ENCODE measurements around the gene UGT1A8. TPM values are rescaled to one million over a fixed set of nuclear protein-coding genes. Genes with fewer than 3 reads are reported as not detected.

The UGT1A8 gene
- total and polyA plus RNA-seq, 2 donors (not counting 3 experiments of a cell fraction or from before 2014, with no cell fraction given), result not detected

DNA sequence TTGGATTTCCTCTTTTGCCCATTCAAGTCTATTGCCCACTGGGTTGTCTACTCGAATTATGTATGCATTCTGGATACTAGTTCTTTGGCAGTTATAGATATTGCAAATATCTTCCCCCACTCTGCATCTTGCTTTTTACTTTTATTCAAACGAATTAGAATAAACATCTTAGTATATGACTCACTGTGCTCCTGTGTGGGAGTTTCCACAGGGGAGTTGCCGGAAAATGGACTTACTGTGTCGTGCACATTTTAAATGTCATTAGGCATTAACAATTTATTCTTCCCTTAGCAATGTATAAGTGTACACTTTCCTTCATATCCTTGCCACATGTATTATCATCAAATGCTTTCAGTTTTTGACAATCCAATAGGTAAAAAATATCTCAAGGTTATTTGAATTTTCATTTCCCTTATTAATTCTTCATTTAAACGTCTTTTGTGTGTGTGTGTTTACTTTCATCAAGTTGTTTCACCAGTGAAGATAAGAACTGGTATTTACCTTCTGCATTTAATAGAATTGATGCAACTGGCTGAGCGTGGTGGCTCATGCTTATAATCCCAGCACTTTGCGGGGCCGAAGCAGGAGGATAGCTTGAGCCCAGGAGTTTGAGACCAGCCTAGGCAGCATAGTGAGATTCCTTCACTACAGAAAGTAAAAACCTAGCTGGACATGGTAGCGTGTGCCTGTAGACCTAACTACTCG is 90.7 kb downstream of the UGT1A8 start:
- ChIA-PET CTCF (interaction anchor here (1.0 kb wide), 1 partner anchor 259 kb away, joined by 3 read pairs; no protein-coding TSS in a partner anchor), POLR2A (no interaction called here)
- H4K20me1 ChIP-seq (replicated peaks; ENCODE audit: control insufficient read depth, extremely low read depth, insufficient read depth, low read length), result no peaks in the 10 kb centered on the region
- intact Hi-C loops (cut with micrococcal nuclease) (no loop called here), dilution Hi-C loops (cut with MboI; ENCODE audit: extremely low pct_ligation_motif_present, low sequenced_read_pairs) (no loop called here)
- FAIRE-seq, result no peak
- H3K79me2 ChIP-seq (ENCODE audit: control insufficient read depth, insufficient read depth, low read length), result no peaks in the 10 kb centered on the region
- DNase-seq (ENCODE audit: low read depth, low spot score), result peak; percentile 32
- no peaks in the 10 kb centered on the region for H3K9me1 ChIP-seq (replicated peaks; ENCODE audit: control insufficient read depth, extremely low read depth, insufficient read depth, low read length)
- no peak overlapping the region for H3K4me2 ChIP-seq (ENCODE audit: insufficient read depth, low read length)
- H3K27ac ChIP-seq (ENCODE audit: insufficient read depth, low read depth, low read length), result no peak overlapping the region
- H3K4me1 ChIP-seq (ENCODE audit: control insufficient read depth, extremely low read depth, insufficient read depth, low read length), result peaks cover 2% of the 10 kb centered on the region
- BruUV-seq (replicated peaks), result no TSS peak
- no peak overlapping the region for H3K4me3 ChIP-seq (replicated peaks in 1 of 3; ENCODE audit: insufficient read depth in 1 of 3, low read depth in 1 of 3, low read length in 3 of 3)
- no peaks in the 10 kb centered on the region for H3K27me3 ChIP-seq (ENCODE audit: control insufficient read depth in 2 of 2, insufficient read depth in 2 of 2, low read length in 2 of 2)
- H2AFZ ChIP-seq (ENCODE audit: low read depth, low read length), result no peak overlapping the region
- no peaks in the 10 kb centered on the region for H3K36me3 ChIP-seq (ENCODE audit: control insufficient read depth in 2 of 2, extremely low read depth in 1 of 2, insufficient read depth in 2 of 2, low read length in 2 of 2)
- no peaks in the 10 kb centered on the region for H3K9me3 ChIP-seq (replicated peaks; ENCODE audit: control insufficient read depth, insufficient read depth, low read length)
- H3K9ac ChIP-seq (replicated peaks; ENCODE audit: extremely low read depth, insufficient read depth, low read length), result no peak overlapping the region
- TF ChIP-seq EZH2 (IDR thresholded peaks at IDR 0.05; ENCODE audit: borderline replicate concordance, low read depth, low read length, severe bottlenecking) (no peak), GATA2 (IDR thresholded peaks at IDR 0.05; ENCODE audit: insufficient read depth, insufficient read length, low read depth, low read length) (no peak)
- TF ChIP-seq, protein P1, sequence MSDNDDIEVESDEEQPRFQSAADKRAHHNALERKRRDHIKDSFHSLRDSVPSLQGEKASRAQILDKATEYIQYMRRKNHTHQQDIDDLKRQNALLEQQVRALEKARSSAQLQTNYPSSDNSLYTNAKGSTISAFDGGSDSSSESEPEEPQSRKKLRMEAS (IDR thresholded peaks at IDR 0.05; ENCODE audit: insufficient read depth, insufficient read length), result no peak

DNA sequence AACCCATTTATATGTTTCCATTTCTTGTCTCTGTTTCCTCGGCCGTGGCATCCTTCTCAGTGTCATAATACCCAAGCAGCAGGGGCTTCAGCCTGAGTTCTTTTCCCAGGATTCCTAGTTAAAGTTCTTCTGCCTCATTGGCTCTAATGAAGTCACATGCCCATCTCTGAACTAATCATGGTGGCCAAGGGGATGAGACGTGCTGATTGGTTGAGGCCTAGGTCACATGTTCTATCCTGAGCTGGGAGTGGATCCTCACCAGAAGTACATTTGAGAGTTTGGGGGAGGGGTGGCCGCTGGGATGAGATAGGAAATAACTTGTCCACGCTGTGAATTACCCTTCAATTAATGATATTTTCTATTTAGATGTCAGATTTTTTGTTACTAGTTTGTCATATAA is 91.5 kb downstream of the UGT1A8 start:
- Histone ChIP-seq H3K27me3 (ENCODE audit: control insufficient read depth in 2 of 2, insufficient read depth in 2 of 2, low read length in 2 of 2) (peaks cover 0 to under 1% of the 10 kb centered on the region in 2 experiments), H2AFZ (ENCODE audit: low read depth, low read length) (no peak overlapping the region), H3K9ac (replicated peaks; ENCODE audit: extremely low read depth, insufficient read depth, low read length) (no peak overlapping the region), H3K79me2 (ENCODE audit: control insufficient read depth, insufficient read depth, low read length) (no peaks in the 10 kb centered on the region), H4K20me1 (replicated peaks; ENCODE audit: control insufficient read depth, extremely low read depth, insufficient read depth, low read length) (no peaks in the 10 kb centered on the region), H3K9me1 (replicated peaks; ENCODE audit: control insufficient read depth, extremely low read depth, insufficient read depth, low read length) (no peaks in the 10 kb centered on the region), H3K4me3 (replicated peaks in 1 of 3; ENCODE audit: insufficient read depth in 1 of 3, low read depth in 1 of 3, low read length in 3 of 3) (no peak overlapping the region), H3K36me3 (ENCODE audit: control insufficient read depth in 2 of 2, extremely low read depth in 1 of 2, insufficient read depth in 2 of 2, low read length in 2 of 2) (no peaks in the 10 kb centered on the region), H3K4me2 (ENCODE audit: insufficient read depth, low read length) (no peak overlapping the region), H3K27ac (ENCODE audit: insufficient read depth, low read depth, low read length) (no peak overlapping the region), H3K9me3 (replicated peaks; ENCODE audit: control insufficient read depth, insufficient read depth, low read length) (no peaks in the 10 kb centered on the region), H3K4me1 (ENCODE audit: control insufficient read depth, extremely low read depth, insufficient read depth, low read length) (peaks cover 2% of the 10 kb centered on the region)
- dilution Hi-C loops (cut with MboI; ENCODE audit: extremely low pct_ligation_motif_present, low sequenced_read_pairs) (no loop called here), intact Hi-C loops (cut with micrococcal nuclease) (no loop called here)
- ChIA-PET CTCF (interaction anchor here (1.0 to 4.4 kb wide), 2 partner anchors 260 to 262 kb away, joined by 3 to 74 read pairs; no protein-coding TSS in a partner anchor), POLR2A (no interaction called here)
- TF ChIP-seq POLR2AphosphoS5 (IDR thresholded peaks at IDR 0.05; ENCODE audit: insufficient read depth, low read depth, low read length), result no peak
- no peak for TF ChIP-seq FOS (IDR thresholded peaks at IDR 0.05; ENCODE audit: borderline replicate concordance, insufficient read depth, low read length)
- TF ChIP-seq, protein P1 (IDR thresholded peaks at IDR 0.05; ENCODE audit: insufficient read depth, insufficient read length), result no peak
- no peak for TF ChIP-seq POLR2A (IDR thresholded peaks at IDR 0.05; ENCODE audit: low read depth, low read length)
- TF ChIP-seq GATA2 (IDR thresholded peaks at IDR 0.05; ENCODE audit: insufficient read depth, insufficient read length, low read depth, low read length), result no peak
- TF ChIP-seq MYC (IDR thresholded peaks at IDR 0.05; ENCODE audit: low read depth, low read length), result no peak
- TF ChIP-seq, protein P2, sequence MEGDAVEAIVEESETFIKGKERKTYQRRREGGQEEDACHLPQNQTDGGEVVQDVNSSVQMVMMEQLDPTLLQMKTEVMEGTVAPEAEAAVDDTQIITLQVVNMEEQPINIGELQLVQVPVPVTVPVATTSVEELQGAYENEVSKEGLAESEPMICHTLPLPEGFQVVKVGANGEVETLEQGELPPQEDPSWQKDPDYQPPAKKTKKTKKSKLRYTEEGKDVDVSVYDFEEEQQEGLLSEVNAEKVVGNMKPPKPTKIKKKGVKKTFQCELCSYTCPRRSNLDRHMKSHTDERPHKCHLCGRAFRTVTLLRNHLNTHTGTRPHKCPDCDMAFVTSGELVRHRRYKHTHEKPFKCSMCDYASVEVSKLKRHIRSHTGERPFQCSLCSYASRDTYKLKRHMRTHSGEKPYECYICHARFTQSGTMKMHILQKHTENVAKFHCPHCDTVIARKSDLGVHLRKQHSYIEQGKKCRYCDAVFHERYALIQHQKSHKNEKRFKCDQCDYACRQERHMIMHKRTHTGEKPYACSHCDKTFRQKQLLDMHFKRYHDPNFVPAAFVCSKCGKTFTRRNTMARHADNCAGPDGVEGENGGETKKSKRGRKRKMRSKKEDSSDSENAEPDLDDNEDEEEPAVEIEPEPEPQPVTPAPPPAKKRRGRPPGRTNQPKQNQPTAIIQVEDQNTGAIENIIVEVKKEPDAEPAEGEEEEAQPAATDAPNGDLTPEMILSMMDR (IDR thresholded peaks at IDR 0.05; ENCODE audit: extremely low read depth in 1 of 2, insufficient read depth in 1 of 2, low read depth in 1 of 2, low read length in 2 of 2), result no peak
- no TSS peak for BruUV-seq (replicated peaks)
- DNase-seq (ENCODE audit: low read depth, low spot score), result no peak
- FAIRE-seq, result no peak

All from endothelial cell of umbilical vein (primary cell).